Liver (tissue), 9 donors: Measurements from ENCODE around the gene BAZ2B. TPM values are rescaled to one million over a fixed set of nuclear protein-coding genes. Genes with fewer than 3 reads are reported as not detected.
"Not testable (repeated sequence)": the region's sequence is repeated elsewhere in the genome, so short reads cannot be mapped to it uniquely, and the experiment has no call there.

Source experiments
- DNase-seq: peaks from one replicate; pipeline ENCODE4 v3.0.0-alpha.2; 2017; ENCODE audit warnings: low spot score
- H3K27ac ChIP-seq, 2 donors: one replicate each; pipeline ENCODE4 v1.7.0; 2013; ENCODE audit warnings: inconsistent platforms in 2 of 2, low read length in 2 of 2, control low read depth in 1 of 2, low read depth in 1 of 2, mild to moderate bottlenecking in 1 of 2
- H3K27me3 ChIP-seq, 4 donors: one replicate each; pipeline versions ENCODE4 v1.6.1 to v1.7.0; 2013; ENCODE audit warnings: low read length in 3 of 4, inconsistent platforms in 1 of 4, mild to moderate bottlenecking in 1 of 4, moderate library complexity in 1 of 4; ENCODE audit not compliant: control insufficient read depth in 4 of 4, insufficient read depth in 4 of 4
- H3K36me3 ChIP-seq, 4 donors: one replicate each; pipeline versions ENCODE4 v1.6.1 to v1.7.0; 2013; ENCODE audit warnings: low read length in 3 of 4, mild to moderate bottlenecking in 3 of 4, low read depth in 1 of 4, moderate library complexity in 1 of 4; ENCODE audit not compliant: control insufficient read depth in 4 of 4, insufficient read depth in 3 of 4
- H3K4me1 ChIP-seq, 4 donors: one replicate each; pipeline versions ENCODE4 v1.6.1 to v1.7.0; 2013; ENCODE audit warnings: low read length in 3 of 4, mild to moderate bottlenecking in 3 of 4, moderate library complexity in 1 of 4; ENCODE audit not compliant: control insufficient read depth in 4 of 4, insufficient read depth in 4 of 4
- H3K4me3 ChIP-seq, 3 donors: one replicate each; pipeline versions ENCODE4 v1.6.1 to v1.7.0; 2013; ENCODE audit warnings: low read length in 3 of 3, control low read depth in 1 of 3, low read depth in 1 of 3, mild to moderate bottlenecking in 1 of 3
- H3K9ac ChIP-seq, 2 donors: one replicate each; pipeline ENCODE4 v1.7.0; 2013; ENCODE audit warnings: low read length in 2 of 2, mild to moderate bottlenecking in 2 of 2, moderate library complexity in 2 of 2, control low read depth in 1 of 2, low read depth in 1 of 2
- H3K9me3 ChIP-seq, 4 donors: one replicate each; pipeline versions ENCODE4 v1.6.1 to v1.7.0; 2013; ENCODE audit warnings: low read length in 3 of 4; ENCODE audit not compliant: control insufficient read depth in 4 of 4
- ATF3 ChIP-seq: IDR thresholded peaks from 2 replicates; pipeline ENCODE4 v1.6.1; 2016; ENCODE audit warnings: antibody characterized with exemption
- CTCF ChIP-seq: fragments of 150-350 bp; IDR thresholded peaks from 2 replicates; pipeline ENCODE4 v1.5.1; 2017; ENCODE audit warnings: improper control_type of control experiment, low read depth, low read length; ENCODE audit not compliant: missing input control
- FOXA2 ChIP-seq: IDR thresholded peaks from 2 replicates; pipeline ENCODE4 v1.6.1; 2016; ENCODE audit warnings: antibody characterized with exemption
- GABPA ChIP-seq, 2 donors: IDR thresholded peaks in 1 of 2; conservative IDR thresholded peaks in 1 of 2; 2 replicates each; pipeline ENCODE4 v1.6.1; 2016; ENCODE audit warnings: antibody characterized with exemption in 2 of 2, mild to moderate bottlenecking in 1 of 2, moderate library complexity in 1 of 2
- HNF4G ChIP-seq: IDR thresholded peaks from 2 replicates; pipeline ENCODE4 v1.6.1; 2016; ENCODE audit warnings: antibody characterized with exemption
- JUND ChIP-seq, 2 donors: IDR thresholded peaks; 2 replicates each; pipeline ENCODE4 v1.6.1; 2016; ENCODE audit warnings: antibody characterized with exemption in 2 of 2
- MAX ChIP-seq: IDR thresholded peaks from 2 replicates; pipeline ENCODE4 v1.6.1; 2016; ENCODE audit warnings: antibody characterized with exemption
- NR2F2 ChIP-seq: IDR thresholded peaks from 2 replicates; pipeline ENCODE4 v1.6.1; 2016; ENCODE audit warnings: antibody characterized with exemption
- RAD21 ChIP-seq, 2 donors: IDR thresholded peaks; 2 replicates each; pipeline ENCODE4 v1.6.1; 2016; ENCODE audit warnings: antibody characterized with exemption in 2 of 2, mild to moderate bottlenecking in 2 of 2
- REST ChIP-seq: IDR thresholded peaks from 2 replicates; pipeline ENCODE4 v1.6.1; 2016; ENCODE audit warnings: antibody characterized with exemption, mild to moderate bottlenecking
- TAF1 ChIP-seq: conservative IDR thresholded peaks from 2 replicates; pipeline ENCODE4 v1.6.1; 2016; ENCODE audit warnings: antibody characterized with exemption, mild to moderate bottlenecking
- YY1 ChIP-seq: IDR thresholded peaks from 2 replicates; pipeline ENCODE4 v1.6.1; 2016; ENCODE audit warnings: antibody characterized with exemption, mild to moderate bottlenecking
- ZBTB33 ChIP-seq: IDR thresholded peaks from 2 replicates; pipeline ENCODE4 v1.6.1; 2016; ENCODE audit warnings: antibody characterized with exemption
- WGBS: extraction: QIAGEN DNeasy Blood & Tissue Kit; methylation state at CpG from one replicate; pipeline ENCODE4 v1.1.7; 2013; 5-methylcytosine and 5-hydroxymethylcytosine counted together
- polyA plus RNA-seq, 2 donors: library from polyadenylated mRNA; stranded (reverse) in 1 of 2; unstranded in 1 of 2; fragments of 200-250 nt in 1 of 2; fragments of >200 nt in 1 of 2; fragmentation: Nextera tagmentation in 1 of 2; extraction: Ambion mirVana in 1 of 2; gene quantifications; one replicate each; pipeline versions ENCODE4 v1.2.1 to v1.2.3, GENCODE V29; 2013 to 2015
- total RNA-seq, 2 donors: library from RNA; depleted of rRNA; stranded (reverse); fragments of >200 nt; gene quantifications; one replicate each; pipeline ENCODE4 v1.2.3, GENCODE V29; 2014
- donor health status: healthy.
- donor health status: healthy.
- donor health status: healthy.
- donor health status: healthy.
- donor health status: healthy.

Gene BAZ2B
- total and polyA plus RNA-seq, 4 donors: 6.7 to 61.0 (median 24.9) TPM

GRCh38 chr2:159633219-159633618, 16.9 kb upstream of the BAZ2B start:
- no peaks in the 10 kb centered on the region for H3K36me3 ChIP-seq
- no peak overlapping the region for H3K27ac ChIP-seq
- no peak overlapping the region for H3K9ac ChIP-seq
- no peaks in the 10 kb centered on the region for H3K4me1 ChIP-seq
- no peak overlapping the region for H3K4me3 ChIP-seq
- TF ChIP-seq REST: no peak
- no peak for TF ChIP-seq NR2F2
- TF ChIP-seq YY1: no peak
- TF ChIP-seq ATF3: no peak
- no peak for TF ChIP-seq FOXA2
- no peak for TF ChIP-seq CTCF
- no peak for TF ChIP-seq HNF4G
- TF ChIP-seq MAX: no peak
- no peak for TF ChIP-seq GABPA (IDR thresholded peaks at IDR 0.05 in 1 of 2, conservative IDR thresholded peaks at IDR 0.05 in 1 of 2)
- no peak for TF ChIP-seq RAD21 (IDR thresholded peaks at IDR 0.05)
- no peak for DNase-seq
- no peaks in the 10 kb centered on the region for H3K27me3 ChIP-seq
- H3K9me3 ChIP-seq: no peaks in the 10 kb centered on the region
- WGBS: 96% methylated on average over 2 of the region's 2 CpGs

GRCh38 chr2:159625628-159626027, 9.3 kb upstream of the BAZ2B start:
- H3K36me3 ChIP-seq, H3K27me3 ChIP-seq, DNase-seq, H3K4me1 ChIP-seq, H3K9ac ChIP-seq, H3K4me3 ChIP-seq, H3K9me3 ChIP-seq, H3K27ac ChIP-seq: not testable (repeated sequence)
- WGBS: 83% methylated on average over 2 of the region's 2 CpGs

GRCh38 chr2:159623436-159623835, 7.1 kb upstream of the BAZ2B start:
- no peak overlapping the region for H3K4me3 ChIP-seq

More at GRCh38 chr2:159623436-159623835, 7.1 kb upstream of the BAZ2B start:
- Histone ChIP-seq H3K27me3 (no peaks in the 10 kb centered on the region), H3K9me3 (no peaks in the 10 kb centered on the region), H3K36me3 (no peaks in the 10 kb centered on the region), H3K27ac (no peak overlapping the region), H3K4me1 (peaks cover 0 to 2% (median 0%) of the 10 kb centered on the region in 4 donors), H3K9ac (no peak overlapping the region)
- 97% methylated on average over 1 of the region's 1 CpG for WGBS
- DNase-seq: no peak
- TF ChIP-seq ZBTB33: no peak
- TF ChIP-seq CTCF: no peak
- TF ChIP-seq TAF1: no peak
- no peak for TF ChIP-seq JUND (IDR thresholded peaks at IDR 0.05)
